ENCODE data around the gene MRPS6.

The MRPS6 gene

DNA sequence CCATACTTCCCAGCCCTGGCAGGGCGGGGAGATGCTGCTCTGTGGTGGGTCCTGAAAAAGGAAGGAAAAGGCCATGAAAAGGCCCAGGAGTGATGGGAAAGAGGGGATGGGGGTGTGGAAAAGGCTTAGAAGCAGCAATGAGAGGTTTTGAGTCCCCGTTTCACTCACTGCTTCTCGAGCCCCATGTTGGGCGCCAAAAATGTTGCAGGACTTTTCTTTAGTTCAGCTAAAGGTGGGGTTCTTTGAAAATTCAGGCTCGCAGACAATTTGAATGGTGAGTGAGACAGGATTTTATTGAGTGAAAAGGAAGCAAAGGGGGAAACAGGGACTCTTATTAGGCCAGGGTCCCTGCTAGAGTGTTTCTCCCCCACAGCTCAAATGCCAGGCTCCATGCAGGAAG is 93.1 kb downstream of the MRPS6 start:
- DNase-seq (ENCODE audit: low read depth, low spot score) = no peak
- Histone ChIP-seq H3K4me1 (ENCODE audit: control insufficient read depth, insufficient read depth, low read length) (no peaks in the 10 kb centered on the region), H3K27ac (ENCODE audit: low read length) (no peak overlapping the region), H3K4me3 (ENCODE audit: low read length) (no peak overlapping the region), H3K36me3 (ENCODE audit: control insufficient read depth, insufficient read depth, low read length) (no peaks in the 10 kb centered on the region), H3K27me3 (ENCODE audit: control insufficient read depth, insufficient read depth, low read length) (no peaks in the 10 kb centered on the region), H3K9me3 (ENCODE audit: control insufficient read depth, insufficient read depth, low read length) (peaks cover 4% of the 10 kb centered on the region)
- WGBS (ENCODE audit: insufficient coverage, insufficient read length) = no CpG with 5 or more reads among the region's 5 CpGs

DNA sequence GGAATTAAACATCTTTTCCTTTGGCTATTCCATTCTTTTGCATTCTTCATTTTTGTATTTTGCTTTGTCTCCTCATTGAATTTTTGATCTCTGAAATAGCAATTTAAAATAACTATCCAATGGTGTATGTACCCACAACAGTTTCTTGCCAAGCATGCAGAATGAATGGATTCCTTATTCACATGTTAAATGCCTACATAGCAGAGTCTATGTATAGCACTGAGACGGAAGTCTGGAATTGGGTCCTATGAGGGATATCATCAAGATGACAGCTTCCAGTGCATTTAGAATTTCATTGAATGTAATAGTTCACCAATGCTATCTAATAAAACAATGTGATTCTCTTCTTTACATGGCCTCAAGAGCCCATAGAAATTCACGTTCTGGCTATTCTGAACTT is 97.5 kb downstream of the MRPS6 start:
- DNase-seq (ENCODE audit: low read depth, low spot score) = no peak
- WGBS (ENCODE audit: insufficient coverage, insufficient read length) = no CpG with 5 or more reads among the region's 2 CpGs
- Histone ChIP-seq H3K27me3 (ENCODE audit: control insufficient read depth, insufficient read depth, low read length) (no peaks in the 10 kb centered on the region), H3K4me3 (ENCODE audit: low read length) (no peak overlapping the region), H3K36me3 (ENCODE audit: control insufficient read depth, insufficient read depth, low read length) (no peaks in the 10 kb centered on the region), H3K9me3 (ENCODE audit: control insufficient read depth, insufficient read depth, low read length) (peaks cover 3% of the 10 kb centered on the region), H3K4me1 (ENCODE audit: control insufficient read depth, insufficient read depth, low read length) (no peaks in the 10 kb centered on the region), H3K27ac (ENCODE audit: low read length) (no peak overlapping the region)

DNA sequence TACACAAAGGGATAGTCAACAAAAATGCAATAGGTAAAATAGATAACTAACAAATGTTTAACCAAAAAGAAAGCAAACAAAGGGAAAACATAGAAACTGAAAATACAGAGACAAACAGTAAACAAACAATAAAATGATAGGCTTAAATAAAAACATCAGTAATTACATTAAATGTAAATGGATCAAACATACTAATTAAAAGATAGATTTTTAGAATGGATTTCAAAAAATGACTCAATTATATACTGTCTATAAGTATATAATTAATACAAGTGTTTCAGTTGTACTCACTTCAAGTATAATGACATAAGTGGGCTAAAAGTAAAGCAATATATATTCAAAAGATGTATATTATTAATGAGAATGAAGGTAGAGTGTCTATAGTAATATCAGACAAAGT is 101.1 kb downstream of the MRPS6 start:
- Histone ChIP-seq H3K9me3 (ENCODE audit: control insufficient read depth, insufficient read depth, low read length) (no peaks in the 10 kb centered on the region), H3K27me3 (ENCODE audit: control insufficient read depth, insufficient read depth, low read length) (peaks cover 1% of the 10 kb centered on the region; the same call in 1 of the 2 replicates), H3K27ac (ENCODE audit: low read length) (no peak overlapping the region), H3K4me1 (ENCODE audit: control insufficient read depth, insufficient read depth, low read length) (peaks cover 3% of the 10 kb centered on the region; the same call in 1 of the 2 replicates), H3K36me3 (ENCODE audit: control insufficient read depth, insufficient read depth, low read length) (no peaks in the 10 kb centered on the region), H3K4me3 (ENCODE audit: low read length) (no peak overlapping the region)
- DNase-seq (ENCODE audit: low read depth, low spot score) = no peak

DNA sequence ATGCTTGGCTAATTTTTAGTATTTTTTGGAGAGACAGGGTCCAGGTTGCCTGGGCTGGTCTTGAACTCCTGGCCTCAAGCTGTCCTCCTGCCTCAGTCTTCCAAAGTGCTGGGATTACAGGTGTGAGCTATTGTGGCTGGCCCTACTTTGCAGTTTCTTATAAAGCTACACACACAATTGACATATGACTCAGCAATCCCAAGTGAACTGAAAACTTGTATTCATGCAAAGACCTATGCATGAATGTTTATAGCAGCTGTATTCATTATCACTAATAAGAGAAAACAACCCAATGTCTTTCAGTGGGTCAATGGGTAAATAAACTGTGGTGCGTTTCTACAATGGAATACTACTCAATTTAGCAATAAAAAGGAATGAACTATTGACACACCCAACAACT is 103.1 kb downstream of the MRPS6 start:
- peaks cover 5% of the 10 kb centered on the region; the same call in 1 of the 2 replicates for H3K4me1 ChIP-seq (ENCODE audit: control insufficient read depth, insufficient read depth, low read length)
- peaks cover 1% of the 10 kb centered on the region; the same call in 1 of the 2 replicates for H3K27me3 ChIP-seq (ENCODE audit: control insufficient read depth, insufficient read depth, low read length)
- no peaks in the 10 kb centered on the region for H3K9me3 ChIP-seq (ENCODE audit: control insufficient read depth, insufficient read depth, low read length)
- no peak for DNase-seq (ENCODE audit: low read depth, low spot score)
- no peak overlapping the region for H3K27ac ChIP-seq (ENCODE audit: low read length)
- no peak overlapping the region for H3K4me3 ChIP-seq (ENCODE audit: low read length)
- no peaks in the 10 kb centered on the region for H3K36me3 ChIP-seq (ENCODE audit: control insufficient read depth, insufficient read depth, low read length)
- no CpG with 5 or more reads among the region's 1 CpG for WGBS (ENCODE audit: insufficient coverage, insufficient read length)

DNA sequence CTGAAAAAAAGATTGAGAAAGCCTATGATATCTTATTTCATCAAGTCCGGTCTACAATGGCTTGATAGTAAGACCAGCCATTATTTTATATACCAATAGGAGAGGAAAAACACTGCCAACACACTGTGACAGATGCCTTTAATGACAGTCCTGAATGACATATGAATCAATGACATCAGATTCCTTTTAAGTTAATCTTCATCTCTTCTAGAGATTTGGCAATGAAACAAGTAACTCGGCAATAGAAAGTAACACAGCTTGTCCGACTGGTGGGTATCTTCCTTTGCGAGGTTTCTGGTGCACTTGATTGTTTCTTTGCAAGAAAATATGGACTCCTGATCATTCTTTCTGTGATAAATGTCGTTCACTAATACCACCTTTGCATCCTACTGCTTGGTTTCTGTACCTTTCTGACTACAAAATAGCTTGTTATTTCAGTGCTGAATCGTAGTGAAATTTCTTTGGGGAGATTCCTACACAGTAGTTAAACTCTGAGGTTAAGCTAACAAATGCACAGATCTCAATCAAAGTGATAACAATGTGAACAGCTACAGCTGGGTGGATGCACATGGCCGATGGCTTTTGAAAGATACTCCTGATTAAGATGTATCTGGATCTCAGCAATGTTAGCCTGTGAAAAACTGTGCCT is 104.7 kb downstream of the MRPS6 start:
- Histone ChIP-seq H3K27ac (ENCODE audit: low read length) (no peak overlapping the region), H3K4me3 (ENCODE audit: low read length) (no peak overlapping the region), H3K4me1 (ENCODE audit: control insufficient read depth, insufficient read depth, low read length) (peaks cover 5% of the 10 kb centered on the region; the same call in 1 of the 2 replicates), H3K27me3 (ENCODE audit: control insufficient read depth, insufficient read depth, low read length) (peaks cover 1% of the 10 kb centered on the region; the same call in 1 of the 2 replicates), H3K36me3 (ENCODE audit: control insufficient read depth, insufficient read depth, low read length) (no peaks in the 10 kb centered on the region), H3K9me3 (ENCODE audit: control insufficient read depth, insufficient read depth, low read length) (no peaks in the 10 kb centered on the region)
- no CpG with 5 or more reads among the region's 7 CpGs for WGBS (ENCODE audit: insufficient coverage, insufficient read length)
- no peak for DNase-seq (ENCODE audit: low read depth, low spot score)

DNA sequence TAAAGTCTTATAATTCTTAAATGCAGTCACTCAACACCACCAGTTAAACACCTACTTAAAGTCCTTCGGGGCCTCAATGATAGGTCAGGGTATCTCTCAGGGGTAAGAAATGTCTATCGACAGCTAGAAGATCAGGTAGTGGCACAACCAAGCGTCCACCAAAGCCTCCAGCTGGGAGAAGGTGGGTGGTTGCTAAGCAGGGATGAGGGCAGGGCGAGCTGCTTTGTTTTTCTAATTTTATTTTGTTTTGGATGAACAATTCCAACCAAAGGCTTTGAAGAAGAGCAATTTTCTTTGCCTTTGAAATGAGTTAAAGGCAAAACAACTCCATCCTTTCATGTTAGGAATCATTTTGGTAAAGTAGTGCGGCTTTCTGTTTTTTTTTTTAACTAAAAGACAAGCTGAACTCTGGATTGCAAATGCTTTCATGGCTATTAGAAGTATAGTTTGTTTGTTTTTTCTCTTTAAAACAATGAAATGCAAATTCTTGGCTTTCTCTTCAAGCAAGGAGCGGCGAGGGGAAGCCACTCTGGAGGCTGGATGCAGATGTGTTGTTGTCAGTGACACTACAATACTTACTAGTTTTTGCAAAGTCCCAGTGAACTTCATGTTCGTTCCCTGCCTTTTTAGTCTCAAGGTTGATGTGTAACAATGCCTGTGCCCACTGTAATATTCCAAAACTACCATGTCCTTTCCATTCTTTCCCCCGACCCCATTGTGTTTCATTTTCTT is 106.0 kb downstream of the MRPS6 start:
- no peak overlapping the region for H3K4me3 ChIP-seq (ENCODE audit: low read length)

DNA sequence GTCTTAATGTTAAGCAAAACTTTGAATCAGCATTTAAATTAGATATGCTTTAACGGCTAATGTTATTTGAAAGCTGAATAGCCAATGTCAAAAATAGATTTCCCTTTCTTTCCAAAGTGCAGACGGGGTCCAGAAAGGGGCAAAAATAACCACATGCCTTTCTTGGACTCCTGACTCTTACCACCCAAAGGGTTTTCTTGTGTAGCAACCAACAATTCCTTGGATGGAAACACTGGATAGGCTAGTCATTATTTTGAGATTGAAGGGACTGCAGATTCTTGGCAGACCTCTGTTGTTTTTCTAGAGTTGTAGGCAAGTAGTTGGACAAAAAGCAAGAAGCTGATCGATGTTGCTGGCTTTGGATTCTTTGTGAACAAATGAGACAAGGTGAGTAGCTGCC is 107.0 kb downstream of the MRPS6 start:
- H3K4me3 ChIP-seq (ENCODE audit: low read length) = no peak overlapping the region
- WGBS (ENCODE audit: insufficient coverage, insufficient read length) = no CpG with 5 or more reads among the region's 3 CpGs
- no peak for DNase-seq (ENCODE audit: low read depth, low spot score)

More for the DNA sequence above, 106.0 kb downstream of the MRPS6 start:
- H3K4me1 ChIP-seq (ENCODE audit: control insufficient read depth, insufficient read depth, low read length) = peaks cover 5% of the 10 kb centered on the region; the same call in 1 of the 2 replicates
- no peak overlapping the region for H3K27ac ChIP-seq (ENCODE audit: low read length)
- DNase-seq (ENCODE audit: low read depth, low spot score) = no peak
- H3K27me3 ChIP-seq (ENCODE audit: control insufficient read depth, insufficient read depth, low read length) = peaks cover 1% of the 10 kb centered on the region; the same call in 1 of the 2 replicates
- no CpG with 5 or more reads among the region's 9 CpGs for WGBS (ENCODE audit: insufficient coverage, insufficient read length)
- H3K9me3 ChIP-seq (ENCODE audit: control insufficient read depth, insufficient read depth, low read length) = no peaks in the 10 kb centered on the region
- no peaks in the 10 kb centered on the region for H3K36me3 ChIP-seq (ENCODE audit: control insufficient read depth, insufficient read depth, low read length)

DNA sequence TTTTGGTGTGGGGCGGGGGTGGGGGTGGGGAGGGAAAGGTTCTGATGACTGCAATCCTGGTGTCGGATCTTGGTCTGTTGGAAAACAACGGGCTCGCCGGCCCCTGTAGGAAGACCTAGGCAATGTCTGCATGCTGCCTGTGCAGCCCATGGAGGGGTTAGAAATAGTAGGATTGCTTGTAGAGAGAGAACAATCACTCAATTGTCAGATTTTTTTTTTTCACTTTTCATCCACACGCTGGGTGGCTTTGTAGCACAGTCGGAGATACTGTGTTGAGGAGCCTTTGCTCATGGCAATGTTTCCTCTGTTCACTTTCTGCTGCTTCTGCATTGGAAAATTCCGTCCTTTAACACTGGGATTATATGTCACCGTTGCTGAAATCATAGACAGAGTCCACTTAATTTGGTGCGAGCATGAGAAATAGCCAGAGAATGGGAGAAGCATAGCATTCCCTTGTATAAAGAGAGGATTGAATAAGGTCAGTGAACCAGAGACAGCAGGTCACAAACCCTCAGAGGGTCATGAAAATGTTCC is 107.5 kb downstream of the MRPS6 start:
- WGBS (ENCODE audit: insufficient coverage, insufficient read length) = no CpG with 5 or more reads among the region's 10 CpGs
- peaks cover 1% of the 10 kb centered on the region; the same call in 1 of the 2 replicates for H3K27me3 ChIP-seq (ENCODE audit: control insufficient read depth, insufficient read depth, low read length)
- no peak for DNase-seq (ENCODE audit: low read depth, low spot score)
- H3K9me3 ChIP-seq (ENCODE audit: control insufficient read depth, insufficient read depth, low read length) = no peaks in the 10 kb centered on the region
- H3K27ac ChIP-seq (ENCODE audit: low read length) = no peak overlapping the region
- H3K36me3 ChIP-seq (ENCODE audit: control insufficient read depth, insufficient read depth, low read length) = no peaks in the 10 kb centered on the region
- H3K4me1 ChIP-seq (ENCODE audit: control insufficient read depth, insufficient read depth, low read length) = peaks cover 5% of the 10 kb centered on the region; the same call in 1 of the 2 replicates
- H3K4me3 ChIP-seq (ENCODE audit: low read length) = no peak overlapping the region

More for the DNA sequence above, 107.0 kb downstream of the MRPS6 start:
- H3K9me3 ChIP-seq (ENCODE audit: control insufficient read depth, insufficient read depth, low read length) = no peaks in the 10 kb centered on the region
- H3K27ac ChIP-seq (ENCODE audit: low read length) = no peak overlapping the region
- no peaks in the 10 kb centered on the region for H3K36me3 ChIP-seq (ENCODE audit: control insufficient read depth, insufficient read depth, low read length)
- H3K4me1 ChIP-seq (ENCODE audit: control insufficient read depth, insufficient read depth, low read length) = peaks cover 5% of the 10 kb centered on the region; the same call in 1 of the 2 replicates
- peaks cover 1% of the 10 kb centered on the region; the same call in 1 of the 2 replicates for H3K27me3 ChIP-seq (ENCODE audit: control insufficient read depth, insufficient read depth, low read length)

DNA sequence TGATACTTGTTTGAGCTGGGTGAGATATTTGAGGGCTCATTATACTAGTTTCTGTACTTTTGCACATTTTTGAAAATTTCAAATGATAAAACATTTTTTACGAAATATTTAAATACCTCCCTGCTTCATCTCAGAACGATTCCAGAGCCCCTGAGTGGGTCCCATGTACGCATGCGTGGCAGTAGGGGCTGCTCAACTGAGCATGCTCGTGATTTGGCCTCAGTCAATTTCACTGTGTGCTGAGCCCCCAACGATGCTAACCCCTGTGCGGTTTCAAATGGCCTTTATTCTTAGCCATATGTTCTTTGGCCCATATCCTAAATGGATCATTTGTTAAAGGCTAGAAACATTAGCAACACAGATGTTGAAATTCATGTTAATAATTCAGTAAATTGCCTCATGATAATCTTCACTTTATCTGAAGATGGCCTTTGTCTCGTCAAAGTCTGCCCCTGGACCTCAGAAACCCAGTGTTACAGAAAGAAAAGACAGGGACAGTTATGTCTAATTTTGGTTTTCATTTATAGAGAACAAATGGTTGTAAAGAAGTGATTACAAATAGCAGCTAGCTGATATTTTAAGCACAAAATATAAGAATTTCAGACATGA is 108.2 kb downstream of the MRPS6 start:
- no peak for DNase-seq (ENCODE audit: low read depth, low spot score)
- H3K27me3 ChIP-seq (ENCODE audit: control insufficient read depth, insufficient read depth, low read length) = peaks cover 1% of the 10 kb centered on the region; the same call in 1 of the 2 replicates
- no CpG with 5 or more reads among the region's 8 CpGs for WGBS (ENCODE audit: insufficient coverage, insufficient read length)
- no peak overlapping the region for H3K4me3 ChIP-seq (ENCODE audit: low read length)
- peaks cover 5% of the 10 kb centered on the region; the same call in 1 of the 2 replicates for H3K4me1 ChIP-seq (ENCODE audit: control insufficient read depth, insufficient read depth, low read length)
- H3K36me3 ChIP-seq (ENCODE audit: control insufficient read depth, insufficient read depth, low read length) = no peaks in the 10 kb centered on the region
- H3K27ac ChIP-seq (ENCODE audit: low read length) = no peak overlapping the region
- H3K9me3 ChIP-seq (ENCODE audit: control insufficient read depth, insufficient read depth, low read length) = no peaks in the 10 kb centered on the region

DNA sequence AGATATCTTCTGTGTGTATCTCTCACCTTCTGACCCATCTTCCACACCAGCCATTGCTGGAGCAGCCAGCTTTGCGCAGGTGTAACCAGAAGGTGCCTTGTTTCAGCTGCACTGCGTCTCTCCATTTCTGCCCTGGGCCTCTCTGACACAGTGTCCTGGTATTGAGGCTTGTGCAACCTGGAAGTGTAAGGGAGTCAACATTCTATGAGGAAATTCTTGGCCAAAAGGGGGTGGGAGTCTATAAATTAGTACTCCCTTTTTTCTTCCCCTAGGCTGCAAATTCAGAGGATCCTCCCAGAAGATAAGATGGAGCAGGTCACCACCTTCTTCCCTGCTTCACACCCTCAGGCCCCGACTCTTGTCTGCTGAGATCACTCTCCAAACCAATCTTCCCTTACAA is 109.1 kb downstream of the MRPS6 start:
- Histone ChIP-seq H3K9me3 (ENCODE audit: control insufficient read depth, insufficient read depth, low read length) (no peaks in the 10 kb centered on the region), H3K27ac (ENCODE audit: low read length) (no peak overlapping the region), H3K27me3 (ENCODE audit: control insufficient read depth, insufficient read depth, low read length) (peaks cover 1% of the 10 kb centered on the region; the same call in 1 of the 2 replicates), H3K36me3 (ENCODE audit: control insufficient read depth, insufficient read depth, low read length) (no peaks in the 10 kb centered on the region), H3K4me1 (ENCODE audit: control insufficient read depth, insufficient read depth, low read length) (peaks cover 5% of the 10 kb centered on the region; the same call in 1 of the 2 replicates), H3K4me3 (ENCODE audit: low read length) (no peak overlapping the region)
- no peak for DNase-seq (ENCODE audit: low read depth, low spot score)
- no CpG with 5 or more reads among the region's 3 CpGs for WGBS (ENCODE audit: insufficient coverage, insufficient read length)
